SK-N-SH (cell line): ENCODE data around the gene INTS1. TPM values are rescaled to one million over a fixed set of nuclear protein-coding genes. Genes with fewer than 3 reads are reported as not detected.

ENCODE experiments used
- CTCF ChIA-PET: fragments of 300-600, 350-600 bp; formaldehyde crosslinking; extraction: SDS; loops from one replicate; lab custom pipeline; 2021; lab: Yijun Ruan, JAX
- POLR2A ChIA-PET: fragments of 350-600 bp; sonication (Branson Sonifier 250); formaldehyde crosslinking; extraction: SDS; loops from one replicate; lab custom pipeline; 2020; ENCODE audit warnings: antibody characterized with exemption, inconsistent platforms; lab: Yijun Ruan, JAX
- DNase-seq: peaks from one replicate; pipeline ENCODE4 v3.0.0; 2012
- H2AFZ ChIP-seq: fragments of 200-600 bp; sonication (generic); 2 replicates; pipeline ENCODE4 v1.8.1; 2016; ENCODE audit warnings: antibody characterized with exemption, mild to moderate bottlenecking, low read depth
- H3F3A ChIP-seq: fragments of 200-600 bp; sonication (generic); replicated peaks from 2 replicates; pipeline ENCODE3; 2016; ENCODE audit warnings: antibody characterized with exemption, mild to moderate bottlenecking; ENCODE audit not compliant: insufficient read depth
- H3K27ac ChIP-seq, 2 experiments: fragments of 200-500 bp in 1 of 2; fragments of 200-600 bp in 1 of 2; sonication (Bioruptor generic) in 1 of 2; sonication (generic), shearing (Covaris generic) in 1 of 2; 2 replicates each; pipeline versions ENCODE4 v1.5.1 to v1.6.1; 2014 to 2016; ENCODE audit warnings: low read depth in 2 of 2, inconsistent platforms in 1 of 2, low read length in 1 of 2, mild to moderate bottlenecking in 1 of 2, mixed read lengths in 1 of 2
- H3K27me3 ChIP-seq: fragments of 200-600 bp; sonication (generic), shearing (Covaris generic); 2 replicates; pipeline ENCODE4 v1.6.1; 2016; ENCODE audit warnings: mixed run types; ENCODE audit not compliant: insufficient read depth
- H3K36me3 ChIP-seq, 2 experiments: fragments of 200-500 bp in 1 of 2; fragments of 200-600 bp in 1 of 2; sonication (Bioruptor generic) in 1 of 2; sonication (generic) in 1 of 2; replicated peaks in 1 of 2; 2 replicates each; pipeline versions ENCODE3 to v1.5.1; 2014 to 2016; ENCODE audit warnings: low read length in 1 of 2, mild to moderate bottlenecking in 1 of 2; ENCODE audit not compliant: insufficient read depth in 2 of 2, control insufficient read depth in 1 of 2
- H3K4me1 ChIP-seq, 2 experiments: fragments of 200-500 bp in 1 of 2; fragments of 200-600 bp in 1 of 2; sonication (Bioruptor generic) in 1 of 2; sonication (generic), shearing (Covaris generic) in 1 of 2; 2 replicates each; pipeline versions ENCODE4 v1.5.1 to v1.6.1; 2014 to 2016; ENCODE audit warnings: low read depth in 1 of 2, low read length in 1 of 2, mixed run types in 1 of 2; ENCODE audit not compliant: insufficient read depth in 2 of 2, control insufficient read depth in 1 of 2
- H3K4me2 ChIP-seq: fragments of 200-600 bp; sonication (generic), shearing (Covaris generic); 2 replicates; pipeline ENCODE4 v1.6.1; 2017; ENCODE audit warnings: mixed run types
- H3K4me3 ChIP-seq, 2 experiments: fragments of 200-500 bp in 1 of 2; fragments of 200-600 bp in 1 of 2; sonication (Bioruptor generic) in 1 of 2; sonication (generic), shearing (Covaris generic) in 1 of 2; 2 replicates each; pipeline versions ENCODE4 v1.5.1 to v1.8.1; 2014 to 2016; ENCODE audit warnings: low read depth in 2 of 2, inconsistent platforms in 1 of 2, low read length in 1 of 2, mild to moderate bottlenecking in 1 of 2, mixed read lengths in 1 of 2, moderate library complexity in 1 of 2
- H3K79me2 ChIP-seq: fragments of 200-600 bp; sonication (generic); 2 replicates; pipeline ENCODE4 v1.8.1; 2017; ENCODE audit warnings: mild to moderate bottlenecking; ENCODE audit not compliant: insufficient read depth
- H3K9ac ChIP-seq: fragments of 200-600 bp; sonication (generic); 2 replicates; pipeline ENCODE4 v1.6.1; 2017; ENCODE audit warnings: mixed run types
- H3K9me2 ChIP-seq: fragments of 200-600 bp; sonication (generic); 2 replicates; pipeline ENCODE4 v1.6.1; 2017; ENCODE audit warnings: mixed run types
- H3K9me3 ChIP-seq: fragments of 200-600 bp; sonication (generic); 2 replicates; pipeline ENCODE4 v1.6.1; 2017; ENCODE audit warnings: mixed run types, mild to moderate bottlenecking, moderate library complexity
- H4K20me1 ChIP-seq: fragments of 200-600 bp; sonication (generic); 2 replicates; pipeline ENCODE4 v1.6.1; 2017; ENCODE audit warnings: mild to moderate bottlenecking, mixed run types; ENCODE audit not compliant: insufficient read depth
- CTCF ChIP-seq: fragments of 200-600 bp; sonication (generic); IDR thresholded peaks from 2 replicates; pipeline ENCODE4 v1.6.1; 2017; ENCODE audit warnings: antibody characterized with exemption, mild to moderate bottlenecking, moderate library complexity
- FOXM1 ChIP-seq: IDR thresholded peaks from 2 replicates; pipeline ENCODE4 v1.4.0; 2012; ENCODE audit warnings: low read depth, mild to moderate bottlenecking
- IRF3 ChIP-seq: fragments of 150-350 bp; IDR thresholded peaks from 2 replicates; pipeline ENCODE4 v1.6.1; 2016; ENCODE audit warnings: mild to moderate bottlenecking, low read depth, low read length
- JUND ChIP-seq: IDR thresholded peaks from 2 replicates; pipeline ENCODE4 v1.4.0; 2012
- MAX ChIP-seq: IDR thresholded peaks from 2 replicates; pipeline ENCODE4 v1.4.0; 2012; ENCODE audit warnings: low read depth
- PBX3 ChIP-seq: IDR thresholded peaks from 2 replicates; pipeline ENCODE4; 2012
- RAD21 ChIP-seq: IDR thresholded peaks from 2 replicates; pipeline ENCODE4 v1.6.1; 2012; ENCODE audit warnings: mild to moderate bottlenecking, low read length
- RFX5 ChIP-seq: IDR thresholded peaks from 2 replicates; pipeline ENCODE4 v1.6.1; 2012; ENCODE audit warnings: mild to moderate bottlenecking, improper control_type of control experiment, low read length
- RXRA ChIP-seq: IDR thresholded peaks from 2 replicates; pipeline ENCODE4 v1.4.0; 2012; ENCODE audit warnings: low read depth, mild to moderate bottlenecking, borderline replicate concordance
- TAF1 ChIP-seq: IDR thresholded peaks from 2 replicates; pipeline ENCODE4 v1.6.1; 2012; ENCODE audit warnings: low read depth, mild to moderate bottlenecking, low read length, moderate library complexity, borderline replicate concordance
- WGBS: methylation state at CpG from one replicate; pipeline ENCODE4 v1.1.6; 2017; ENCODE audit warnings: low lambda C conversion rate; 5-methylcytosine and 5-hydroxymethylcytosine counted together
- polyA plus RNA-seq, 3 experiments: library from polyadenylated mRNA; depleted of rRNA; stranded (reverse); fragments of >200 nt; gene quantifications; 2 replicates each; pipeline ENCODE4 v1.2.3, GENCODE V29; 2012
- TF ChIP-seq, protein P1 (sequence below): IDR thresholded peaks from 2 replicates; pipeline ENCODE4 v1.4.0; 2012; ENCODE audit warnings: low read depth, borderline replicate concordance
- TF ChIP-seq, protein P2 (sequence below): IDR thresholded peaks from 2 replicates; pipeline ENCODE4 v1.4.0; 2012; ENCODE audit warnings: low read depth, borderline replicate concordance

Gene INTS1
- polyA plus RNA-seq, 1 of the 3 experiments (the other 2 are of a cell fraction), result 48.1 TPM

DNA sequence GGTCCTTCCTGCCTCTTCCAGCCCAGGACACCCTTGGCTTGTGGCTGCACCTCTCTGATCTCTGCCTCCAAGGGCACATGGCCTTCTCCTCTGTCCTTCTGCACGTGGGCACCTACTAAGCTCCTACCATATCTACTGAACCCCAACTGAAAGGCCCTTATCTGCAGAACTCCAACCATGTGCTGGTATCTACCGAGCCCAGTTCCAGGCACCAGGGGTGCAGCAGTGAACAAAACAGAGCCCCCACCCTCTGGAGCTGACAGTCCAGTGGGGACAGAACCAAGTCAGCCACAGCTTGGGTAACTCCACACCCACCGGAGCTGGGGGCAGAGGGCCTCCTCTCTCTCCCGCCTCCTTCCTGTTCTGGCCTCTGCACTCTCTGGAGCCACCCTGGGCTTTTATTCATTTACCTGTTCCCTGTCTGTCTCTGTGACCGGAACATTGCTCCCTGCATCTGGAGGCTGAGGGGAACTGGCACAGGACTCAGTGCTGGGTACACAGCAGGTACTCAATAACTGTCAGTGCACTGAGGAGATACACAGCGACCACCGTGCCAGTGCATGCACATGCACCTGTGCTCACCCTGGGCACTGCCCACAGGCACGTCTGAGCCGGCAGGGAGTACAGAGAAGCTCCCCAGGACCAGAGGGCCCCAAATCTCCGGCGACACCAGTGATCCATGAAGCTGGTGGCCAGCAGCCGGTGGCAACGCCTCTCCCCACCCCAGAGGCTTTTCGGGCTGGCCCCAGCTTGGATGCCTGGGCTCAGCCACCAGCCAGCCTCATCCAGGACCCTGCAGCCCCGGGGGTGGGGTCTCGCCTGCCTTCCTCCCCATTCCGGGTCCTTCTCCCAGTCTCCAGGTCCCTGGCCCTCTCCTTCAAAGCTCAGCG lies 46.9 kb downstream of the INTS1 start:
- H3F3A ChIP-seq, result peaks cover 14% of the 10 kb centered on the region
- peak overlapping the region; percentile 96; the same call in 1 of the 2 replicates for H3K9ac ChIP-seq
- H3K9me3 ChIP-seq, result no peaks in the 10 kb centered on the region
- no peak overlapping the region for H3K27ac ChIP-seq
- no peaks in the 10 kb centered on the region for H3K9me2 ChIP-seq
- H2AFZ ChIP-seq, result no peak overlapping the region
- H3K36me3 ChIP-seq, result peaks cover 0 to 6% of the 10 kb centered on the region in 2 experiments
- peaks cover 66% of the 10 kb centered on the region for H3K79me2 ChIP-seq
- peaks cover 17 to 28% of the 10 kb centered on the region in 2 experiments; a peak in 3 of 4 replicates for H3K4me1 ChIP-seq
- H3K4me2 ChIP-seq, result peak overlapping the region; percentile 99
- H3K27me3 ChIP-seq, result no peaks in the 10 kb centered on the region
- 87% methylated on average over 17 of the region's 18 CpGs for WGBS
- ChIA-PET POLR2A (interaction anchor here (1.8 kb wide), 1 partner anchor 9 kb away, joined by 4 read pairs; no protein-coding TSS in a partner anchor), CTCF (interaction anchor here (1.2 to 4.8 kb wide), 6 partner anchors 9 to 231 kb away, joined by 3 to 36 read pairs (median 12); no protein-coding TSS in a partner anchor)
- TF ChIP-seq, protein P1, sequence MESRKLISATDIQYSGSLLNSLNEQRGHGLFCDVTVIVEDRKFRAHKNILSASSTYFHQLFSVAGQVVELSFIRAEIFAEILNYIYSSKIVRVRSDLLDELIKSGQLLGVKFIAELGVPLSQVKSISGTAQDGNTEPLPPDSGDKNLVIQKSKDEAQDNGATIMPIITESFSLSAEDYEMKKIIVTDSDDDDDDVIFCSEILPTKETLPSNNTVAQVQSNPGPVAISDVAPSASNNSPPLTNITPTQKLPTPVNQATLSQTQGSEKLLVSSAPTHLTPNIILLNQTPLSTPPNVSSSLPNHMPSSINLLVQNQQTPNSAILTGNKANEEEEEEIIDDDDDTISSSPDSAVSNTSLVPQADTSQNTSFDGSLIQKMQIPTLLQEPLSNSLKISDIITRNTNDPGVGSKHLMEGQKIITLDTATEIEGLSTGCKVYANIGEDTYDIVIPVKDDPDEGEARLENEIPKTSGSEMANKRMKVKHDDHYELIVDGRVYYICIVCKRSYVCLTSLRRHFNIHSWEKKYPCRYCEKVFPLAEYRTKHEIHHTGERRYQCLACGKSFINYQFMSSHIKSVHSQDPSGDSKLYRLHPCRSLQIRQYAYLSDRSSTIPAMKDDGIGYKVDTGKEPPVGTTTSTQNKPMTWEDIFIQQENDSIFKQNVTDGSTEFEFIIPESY, result no peak
- TF ChIP-seq MAX (no peak), PBX3 (no peak), TAF1 (no peak), RAD21 (no peak), FOXM1 (no peak), RFX5 (no peak), RXRA (no peak), IRF3 (no peak), JUND (no peak), CTCF (no peak)
- TF ChIP-seq, protein P2, sequence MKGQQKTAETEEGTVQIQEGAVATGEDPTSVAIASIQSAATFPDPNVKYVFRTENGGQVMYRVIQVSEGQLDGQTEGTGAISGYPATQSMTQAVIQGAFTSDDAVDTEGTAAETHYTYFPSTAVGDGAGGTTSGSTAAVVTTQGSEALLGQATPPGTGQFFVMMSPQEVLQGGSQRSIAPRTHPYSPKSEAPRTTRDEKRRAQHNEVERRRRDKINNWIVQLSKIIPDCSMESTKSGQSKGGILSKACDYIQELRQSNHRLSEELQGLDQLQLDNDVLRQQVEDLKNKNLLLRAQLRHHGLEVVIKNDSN, result no peak
- no peak for DNase-seq
- peak overlapping the region; percentile 78 to 100; a peak in 2 of 4 replicates for H3K4me3 ChIP-seq
- H4K20me1 ChIP-seq, result peaks cover 60% of the 10 kb centered on the region
